Astrocyte of the spinal cord (primary cell): ENCODE measurements around the gene CHD6.

Source experiments
- DNase-seq: peaks from one replicate; pipeline ENCODE4 v3.0.0; 2011; ENCODE audit warnings: low read depth, low spot score
- H3K4me3 ChIP-seq: 2 replicates; pipeline ENCODE4 v1.5.1; 2011; ENCODE audit warnings: low read depth, mild to moderate bottlenecking, low read length, moderate library complexity
- CTCF ChIP-seq: IDR thresholded peaks from 2 replicates; pipeline ENCODE4 v1.5.1; 2012; ENCODE audit warnings: low read depth, mild to moderate bottlenecking, low read length, inconsistent platforms
- in situ Hi-C: cut with HindIII; loops from 2 replicates; pipeline ENCODE4 v1.10.0; 2017; ENCODE audit warnings: low sequenced_read_pairs

Gene CHD6

GRCh38 chr20:41509316-41510200 lies 108.6 kb downstream of the CHD6 start:
- TF ChIP-seq CTCF, result no peak
- DNase-seq, result peak; percentile 29
- in situ Hi-C loops, result no loop called here
- no peak overlapping the region for H3K4me3 ChIP-seq

GRCh38 chr20:41508335-41508734 lies 109.8 kb downstream of the CHD6 start:
- no peak overlapping the region for H3K4me3 ChIP-seq
- no peak for DNase-seq
- no peak for TF ChIP-seq CTCF
- in situ Hi-C loops, result no loop called here

- no peak for TF ChIP-seq CTCF
- no peak for DNase-seq
- H3K4me3 ChIP-seq, result no peak overlapping the region
- in situ Hi-C loops, result no loop called here
Observed at GRCh38 chr20:41507851-41508250, 110.3 kb downstream of the CHD6 start.

GRCh38 chr20:41507436-41507835 lies 110.7 kb downstream of the CHD6 start:
- no peak for DNase-seq
- TF ChIP-seq CTCF, result no peak
- no peak overlapping the region for H3K4me3 ChIP-seq
- in situ Hi-C loops, result no loop called here

- no peak overlapping the region for H3K4me3 ChIP-seq
- TF ChIP-seq CTCF, result no peak
- no peak for DNase-seq
- in situ Hi-C loops, result no loop called here
Observed at GRCh38 chr20:41506192-41506915, 111.8 kb downstream of the CHD6 start.

GRCh38 chr20:41505184-41505583 lies 113.0 kb downstream of the CHD6 start:
- in situ Hi-C loops, result no loop called here
- H3K4me3 ChIP-seq, result no peak overlapping the region
- no peak for DNase-seq
- TF ChIP-seq CTCF, result no peak
